GM10266 (cell line): ENCODE results near the gene CGB7.
A peak's percentile ranks its signal among the peaks of the same experiment; 100 is the strongest.
"Not testable (repeated sequence)": the region's sequence is repeated elsewhere in the genome, so short reads cannot be mapped to it uniquely, and the experiment has no call there.

ENCODE experiments used
- DNase-seq: peaks from one replicate; pipeline ENCODE4 v3.0.0; 2012; ENCODE audit errors: extremely low spot score
- CTCF ChIP-seq: IDR thresholded peaks from 2 replicates; pipeline ENCODE4 v1.5.1; 2012; ENCODE audit warnings: mild to moderate bottlenecking, low read depth; ENCODE audit not compliant: control insufficient read depth, insufficient read depth; ENCODE audit errors: missing control alignments

Gene CGB7

GRCh38 chr19:49085020-49085867, 27.7 kb upstream of the CGB7 start, which contains the start of gene SNRNP70:
TSS of gene SNRNP70 (plus strand) at chr19:49085451. CDS start at chr19:49086415, 964 bp downstream.
- no peak for TF ChIP-seq CTCF

GRCh38 chr19:49084206-49085019, 26.9 kb upstream of the CGB7 start:
- TF ChIP-seq CTCF = no peak
- DNase-seq = no peak

More at GRCh38 chr19:49085020-49085867, 27.7 kb upstream of the CGB7 start, which contains the start of gene SNRNP70:
- DNase-seq = peak; percentile 99

GRCh38 chr19:49081273-49081672, 23.7 kb upstream of the CGB7 start:
- no peak for DNase-seq
- no peak for TF ChIP-seq CTCF

- no peak for TF ChIP-seq CTCF
- DNase-seq = no peak
Observed at GRCh38 chr19:49080392-49080791, 22.8 kb upstream of the CGB7 start.

- TF ChIP-seq CTCF = peak; percentile 64
- not testable (repeated sequence) for DNase-seq
Observed at GRCh38 chr19:49074869-49075268, 17.3 kb upstream of the CGB7 start.

- peak; percentile 21 for TF ChIP-seq CTCF
- no peak for DNase-seq
Observed at GRCh38 chr19:49073514-49074378, 16.2 kb upstream of the CGB7 start.
